Esophagus muscularis mucosa (tissue), 4 donors: Measurements from ENCODE around the gene ACOT12. TPM values are rescaled to one million over a fixed set of nuclear protein-coding genes. Genes with fewer than 3 reads are reported as not detected.

Experiments used
- DNase-seq: peaks from one replicate; pipeline ENCODE4 v3.0.0-alpha.2; 2017; ENCODE audit errors: extremely low spot score
- H3K27ac ChIP-seq, 4 donors: fragments of 200-600 bp; sonication (generic); replicated peaks in 1 of 4; 1 replicate in 3 of 4; 2 replicates in 1 of 4; pipeline ENCODE4 v1.5.1; 2016 to 2019; ENCODE audit warnings: mild to moderate bottlenecking in 1 of 4
- H3K27me3 ChIP-seq, 4 donors: fragments of 200-600 bp; sonication (generic); one replicate each; pipeline versions ENCODE4 v1.5.1 to v1.6.0; 2016 to 2019
- H3K36me3 ChIP-seq, 4 donors: fragments of 200-600 bp; sonication (generic); one replicate each; pipeline ENCODE4 v1.5.1; 2016 to 2019
- H3K4me1 ChIP-seq, 4 donors: fragments of 200-600 bp; sonication (generic); one replicate each; pipeline ENCODE4 v1.5.1; 2016 to 2019
- H3K4me3 ChIP-seq, 4 donors: fragments of 200-600 bp; sonication (generic); 1 replicate in 2 of 4; 2 replicates in 2 of 4; pipeline ENCODE4 v1.5.1; 2016 to 2019; ENCODE audit warnings: mild to moderate bottlenecking in 4 of 4, moderate library complexity in 1 of 4
- H3K9me3 ChIP-seq, 4 donors: fragments of 200-600 bp; sonication (generic); 1 replicate in 3 of 4; 2 replicates in 1 of 4; pipeline ENCODE4 v1.5.1; 2016 to 2019
- CTCF ChIP-seq, 3 experiments: fragments of 200-600 bp in 2 of 3; fragments of 450-650 bp in 1 of 3; sonication (generic) in 2 of 3; IDR thresholded peaks; one replicate each; pipeline ENCODE4 v1.5.1; 2017 to 2019; ENCODE audit warnings: antibody characterized with exemption in 3 of 3, mild to moderate bottlenecking in 2 of 3, moderate library complexity in 1 of 3
- EP300 ChIP-seq: sonication (generic); formaldehyde crosslinking; IDR thresholded peaks from one replicate; pipeline ENCODE4 v1.6.1; 2017; ENCODE audit warnings: antibody characterized with exemption
- POLR2A ChIP-seq: fragments of 450-650 bp; IDR thresholded peaks from one replicate; pipeline ENCODE4 v1.6.1; 2017; ENCODE audit warnings: antibody characterized with exemption, moderate library complexity, mild to moderate bottlenecking, low read depth
- POLR2AphosphoS5 ChIP-seq, 2 donors: sonication (generic); formaldehyde crosslinking; IDR thresholded peaks; one replicate each; pipeline ENCODE4 v1.6.1; 2017; ENCODE audit warnings: antibody characterized with exemption in 2 of 2
- WGBS: methylation state at CpG from one replicate; pipeline ENCODE4 v1.1.5; 2018; 5-methylcytosine and 5-hydroxymethylcytosine counted together
- intact Hi-C: fragments of 100-400 bp; cut with DNase I; formaldehyde crosslinking; loops from one replicate; pipeline ENCODE4 v1.15.1; 2023
- total RNA-seq, 4 donors: library from RNA; depleted of rRNA; stranded (reverse); fragments of >200 nt; gene quantifications; one replicate each; pipeline versions ENCODE4 v1.1.0 to v1.2.1, GENCODE V29; 2016

The ACOT12 gene
- total RNA-seq, 4 donors from 2014 or later: not detected

GRCh38 chr5:81310402-81311063 lies 83.4 kb downstream of the ACOT12 start:
- no peak overlapping the region for H3K4me3 ChIP-seq
- H3K27me3 ChIP-seq: no peaks in the 10 kb centered on the region
- no peak for DNase-seq
- no peak for TF ChIP-seq POLR2A
- no peak for TF ChIP-seq CTCF (IDR thresholded peaks at IDR 0.05)
- no peak for TF ChIP-seq EP300
- TF ChIP-seq POLR2AphosphoS5 (IDR thresholded peaks at IDR 0.05): no peak
- intact Hi-C loops: no loop called here
- H3K9me3 ChIP-seq: no peaks in the 10 kb centered on the region
- 85% methylated on average over 1 of the region's 1 CpG for WGBS
- H3K27ac ChIP-seq: no peak overlapping the region
- H3K36me3 ChIP-seq: peaks cover 29 to 65% (median 56%) of the 10 kb centered on the region in 4 donors
- peaks cover 0 to 5% (median 0%) of the 10 kb centered on the region in 4 donors for H3K4me1 ChIP-seq

- 88% methylated on average over 2 of the region's 2 CpGs for WGBS
- Histone ChIP-seq H3K27ac (no peak overlapping the region), H3K4me1 (peaks cover 0 to 5% (median under 1%) of the 10 kb centered on the region in 4 donors), H3K4me3 (no peak overlapping the region), H3K27me3 (no peaks in the 10 kb centered on the region), H3K9me3 (no peaks in the 10 kb centered on the region), H3K36me3 (peaks cover 24 to 60% (median 51%) of the 10 kb centered on the region in 4 donors)
- intact Hi-C loops: loop anchor here (10.0 kb wide), 2 partner anchors 436 to 624 kb away; no protein-coding TSS in a partner anchor
- no peak for DNase-seq
- TF ChIP-seq POLR2AphosphoS5 (IDR thresholded peaks at IDR 0.05): no peak
- TF ChIP-seq EP300: no peak
- TF ChIP-seq CTCF (IDR thresholded peaks at IDR 0.05): no peak
- TF ChIP-seq POLR2A: no peak
Measured at GRCh38 chr5:81308836-81309235, 85.1 kb downstream of the ACOT12 start.

GRCh38 chr5:81305785-81306184 lies 88.1 kb downstream of the ACOT12 start:
- TF ChIP-seq POLR2AphosphoS5 (IDR thresholded peaks at IDR 0.05) (no peak), EP300 (no peak), CTCF (IDR thresholded peaks at IDR 0.05) (no peak), POLR2A (no peak)
- H3K36me3 ChIP-seq: peaks cover 4 to 30% (median 23%) of the 10 kb centered on the region in 4 donors
- H3K4me1 ChIP-seq: peaks cover 6 to 26% (median 21%) of the 10 kb centered on the region in 4 donors
- no peak overlapping the region for H3K4me3 ChIP-seq
- intact Hi-C loops: loop anchor here (10.0 kb wide), 2 partner anchors 439 to 621 kb away; no protein-coding TSS in a partner anchor
- no peak overlapping the region for H3K27ac ChIP-seq
- no peaks in the 10 kb centered on the region for H3K27me3 ChIP-seq
- no peak for DNase-seq
- no peaks in the 10 kb centered on the region for H3K9me3 ChIP-seq

GRCh38 chr5:81303563-81303962 lies 90.4 kb downstream of the ACOT12 start:
- no peak overlapping the region for H3K4me3 ChIP-seq
- no peak for TF ChIP-seq EP300
- no peak for TF ChIP-seq POLR2A
- TF ChIP-seq POLR2AphosphoS5 (IDR thresholded peaks at IDR 0.05): no peak
- TF ChIP-seq CTCF (IDR thresholded peaks at IDR 0.05): no peak
- no peaks in the 10 kb centered on the region for H3K27me3 ChIP-seq
- no peak overlapping the region for H3K27ac ChIP-seq
- peaks cover 0 to 13% (median 9%) of the 10 kb centered on the region in 4 donors for H3K36me3 ChIP-seq
- no peak for DNase-seq
- intact Hi-C loops: loop anchor here (5.0 to 10.0 kb wide), 3 partner anchors 71 to 619 kb away; partner anchors contain the start of gene CKMT2
- peaks cover 17 to 48% (median 42%) of the 10 kb centered on the region in 4 donors for H3K4me1 ChIP-seq
- WGBS: 86% methylated on average over 1 of the region's 1 CpG
- no peaks in the 10 kb centered on the region for H3K9me3 ChIP-seq
